Psoas muscle (tissue), 8 donors: ENCODE results near the gene HLF. TPM values are rescaled to one million over a fixed set of nuclear protein-coding genes. Genes with fewer than 3 reads are reported as not detected.

Source experiments
- ATAC-seq, 4 donors: fragments of 200-7000 bp; cut with Tn5 transposase; one replicate each; pipeline ENCODE4 v1.9.1; 2020; ENCODE audit warnings: moderate library complexity in 3 of 4, mild to moderate bottlenecking in 2 of 4
- DNase-seq, 2 donors: peaks; one replicate each; pipeline ENCODE4 v3.0.0-alpha.2; 2020
- H3K27ac ChIP-seq: fragments of 200-600 bp; one replicate; pipeline ENCODE4 v1.8.0; 2022
- H3K27me3 ChIP-seq, 3 donors: fragments of 200-600 bp in 1 of 3; one replicate each; pipeline versions ENCODE4 v1.6.1 to v1.8.0; 2013 to 2022; ENCODE audit warnings: low read length in 2 of 3, mild to moderate bottlenecking in 2 of 3, moderate library complexity in 1 of 3; ENCODE audit not compliant: insufficient read depth in 3 of 3
- H3K36me3 ChIP-seq, 2 donors: fragments of 200-600 bp in 1 of 2; one replicate each; pipeline versions ENCODE4 v1.6.1 to v1.8.0; 2013 to 2022; ENCODE audit warnings: low read depth in 1 of 2, mild to moderate bottlenecking in 1 of 2, moderate library complexity in 1 of 2; ENCODE audit not compliant: insufficient read depth in 1 of 2
- H3K4me1 ChIP-seq: fragments of 200-600 bp; one replicate; pipeline ENCODE4 v1.8.0; 2022
- H3K4me3 ChIP-seq: fragments of 200-600 bp; one replicate; pipeline ENCODE4 v1.8.0; 2022; ENCODE audit warnings: mild to moderate bottlenecking
- H3K9me3 ChIP-seq: fragments of 200-600 bp; one replicate; pipeline ENCODE4 v1.8.0; 2022
- CTCF ChIP-seq: fragments of 200-600 bp; IDR thresholded peaks from one replicate; pipeline ENCODE4 v1.8.0; 2022; ENCODE audit warnings: antibody characterized with exemption
- WGBS, 3 donors: extraction: QIAGEN DNeasy Blood & Tissue Kit; methylation state at CpG; one replicate each; pipeline versions ENCODE4 v1.1.6 to v1.1.7; 2013; 5-methylcytosine and 5-hydroxymethylcytosine counted together
- intact Hi-C, 2 donors: fragments of 100-400 bp; cut with DNase I; formaldehyde crosslinking; loops; one replicate each; pipeline versions ENCODE4 v1.11.0 to v1.14.2; 2022
- polyA plus RNA-seq, 3 donors: library from polyadenylated mRNA; stranded (reverse); fragments of 200-250 nt; gene quantifications; one replicate each; pipeline ENCODE4 v1.2.3, GENCODE V29; 2013
- total RNA-seq, 4 donors: library from RNA; stranded (reverse); fragmentation: NEBNext Ultra II Directional in 2 of 4; extraction: Animal tissue kit (Norgen Biotek cat#: 25700) in 2 of 4; gene quantifications; one replicate each; pipeline versions ENCODE4 v1.2.1 to v1.2.4, GENCODE V29; 2021 to 2023
- donor health status: healthy with polysubstance abuse.
- donor health status: DM: no; HTN: no; CAD: no; lungs with moderate emphysema.
- donor health status: Bipolar disorder and iron deficiency.
- donor health status: healthy.
- donor health status: DM: yes; HTN: yes; CAD: no.
- donor health status: DM: no; HTN: no; CAD: no.
- donor health status: DM: no; HTN: no; CAD: no.
- donor health status: DM: yes; HTN: yes; CAD: no.

Gene HLF
- total and polyA plus RNA-seq, 7 donors, result 0.59 to 5.0 (median 3.7) TPM

DNA sequence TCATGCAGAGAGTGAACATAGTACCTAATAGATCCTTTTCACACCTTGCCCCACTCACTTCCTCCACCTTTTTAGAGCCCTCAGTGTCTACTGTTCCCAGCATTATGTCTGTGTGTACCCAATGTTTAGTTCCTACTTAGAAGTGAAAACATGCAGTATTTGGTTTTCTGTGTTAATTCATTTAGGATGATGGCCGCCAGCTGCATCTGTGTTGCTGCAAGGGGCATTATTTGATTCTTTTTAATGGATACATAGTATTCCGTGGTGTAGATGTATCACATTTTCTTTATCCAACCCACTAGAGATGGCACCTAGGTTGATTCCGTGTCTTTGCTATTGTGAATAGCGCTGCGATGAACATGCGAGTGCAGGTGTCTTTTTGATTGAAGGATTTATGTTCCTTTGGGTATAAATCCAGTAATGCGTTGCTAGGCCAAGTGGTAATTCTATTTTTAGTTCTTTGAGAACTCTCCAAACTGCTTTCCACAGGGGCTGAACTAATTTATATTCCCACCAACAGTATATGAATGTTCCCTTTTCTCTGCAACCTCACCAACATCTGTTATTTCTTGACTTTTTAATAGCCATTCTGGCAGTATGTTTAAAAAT, 47.1 kb downstream of the HLF start:
- no peaks in the 10 kb centered on the region for H3K9me3 ChIP-seq
- H3K4me1 ChIP-seq, result no peaks in the 10 kb centered on the region
- intact Hi-C loops, result loop anchor here in 1 of 2 donors (5.0 kb wide), 1 partner anchor 300 kb away; no protein-coding TSS in a partner anchor
- no peaks in the 10 kb centered on the region for H3K27me3 ChIP-seq
- no peak for TF ChIP-seq CTCF
- no peak overlapping the region for H3K27ac ChIP-seq
- H3K36me3 ChIP-seq, result no peaks in the 10 kb centered on the region
- ATAC-seq (peak in 2 of 4 donors; percentile 54 to 58), DNase-seq (no peak)
- H3K4me3 ChIP-seq, result no peak overlapping the region
- 46 to 48% (median 48%) methylated on average over 7 of the region's 7 CpGs for WGBS, 3 donors

- no peaks in the 10 kb centered on the region for H3K27me3 ChIP-seq
- no peaks in the 10 kb centered on the region for H3K36me3 ChIP-seq
- no peak for TF ChIP-seq CTCF
- WGBS, 3 donors, result 95 to 97% (median 97%) methylated on average over 3 of the region's 3 CpGs
- H3K4me1 ChIP-seq, result no peaks in the 10 kb centered on the region
- intact Hi-C loops, result loop anchor here in 1 of 2 donors (5.0 kb wide), 1 partner anchor 299 kb away; no protein-coding TSS in a partner anchor
- ATAC-seq (no peak), DNase-seq (no peak)
- H3K4me3 ChIP-seq, result no peak overlapping the region
- H3K27ac ChIP-seq, result no peak overlapping the region
- H3K9me3 ChIP-seq, result no peaks in the 10 kb centered on the region
Measured at GRCh38 chr17:55312852-55313251, 48.1 kb downstream of the HLF start.

DNA sequence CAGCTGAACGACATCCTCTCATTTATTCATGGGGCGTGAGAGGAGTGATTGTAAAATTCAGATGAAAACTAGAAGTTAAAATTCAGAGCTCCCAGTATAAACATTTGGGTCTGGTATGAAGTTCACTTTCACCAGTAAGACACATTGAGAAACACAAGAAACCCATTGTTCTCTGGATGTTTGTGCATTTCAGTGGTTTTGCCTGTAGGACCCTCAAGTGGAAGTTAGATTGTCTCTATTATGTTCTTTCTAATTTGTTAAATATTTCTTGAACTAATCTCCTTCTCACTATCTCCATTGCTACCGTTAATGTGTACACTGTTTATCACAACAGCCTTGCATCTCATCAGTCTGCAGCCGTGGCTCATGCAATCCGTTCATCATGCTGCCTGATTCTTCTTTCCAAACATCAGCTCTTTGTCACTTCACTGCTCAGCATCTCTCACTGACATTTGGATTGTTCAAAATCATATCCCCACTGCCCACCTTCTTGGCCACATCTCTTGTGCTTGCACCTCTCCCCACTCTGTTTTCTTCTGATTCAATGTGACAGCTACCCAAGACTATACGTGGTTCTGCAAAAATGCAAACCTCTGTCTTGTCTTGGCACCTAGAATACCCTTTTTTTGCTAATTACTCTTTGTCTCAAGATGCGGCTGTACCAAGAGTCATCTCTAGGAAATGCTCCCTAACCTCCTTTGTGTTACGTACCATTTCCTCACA, 49.5 kb downstream of the HLF start:
- intact Hi-C loops, result loop anchor here in 1 of 2 donors (5.0 kb wide), 1 partner anchor 298 kb away; no protein-coding TSS in a partner anchor

GRCh38 chr17:55314784-55315491, 50.2 kb downstream of the HLF start:
- H3K27me3 ChIP-seq, result no peaks in the 10 kb centered on the region
- WGBS, 3 donors, result 93 to 97% (median 95%) methylated on average over 8 of the region's 8 CpGs
- H3K9me3 ChIP-seq, result no peaks in the 10 kb centered on the region
- no peaks in the 10 kb centered on the region for H3K4me1 ChIP-seq
- H3K27ac ChIP-seq, result no peak overlapping the region
- DNase-seq, result no peak
- intact Hi-C loops, result loop anchor here in 1 of 2 donors (5.0 kb wide), 1 partner anchor 297 kb away; no protein-coding TSS in a partner anchor
- no peak overlapping the region for H3K4me3 ChIP-seq
- no peak for TF ChIP-seq CTCF
- no peak for ATAC-seq
- no peaks in the 10 kb centered on the region for H3K36me3 ChIP-seq

More for the DNA sequence above, 49.5 kb downstream of the HLF start:
- ATAC-seq, result no peak
- Histone ChIP-seq H3K27me3 (no peaks in the 10 kb centered on the region), H3K36me3 (no peaks in the 10 kb centered on the region), H3K4me1 (no peaks in the 10 kb centered on the region), H3K27ac (no peak overlapping the region), H3K4me3 (no peak overlapping the region), H3K9me3 (no peaks in the 10 kb centered on the region)
- 87 to 90% (median 88%) methylated on average over 8 of the region's 8 CpGs for WGBS, 3 donors
- no peak for TF ChIP-seq CTCF
- DNase-seq, result no peak
